Measurements from ENCODE around the gene MAPK7. TPM values are rescaled to one million over a fixed set of nuclear protein-coding genes. Genes with fewer than 3 reads are reported as not detected.
A peak's percentile ranks its signal among the peaks of the same experiment; 100 is the strongest.

The MAPK7 gene
- total RNA-seq, 1 donor from 2014 or later = 7.8 TPM

GRCh38 chr17:19369107-19369778 lies 9.1 kb upstream of the MAPK7 start:
- H3K27ac ChIP-seq (ENCODE audit: low read depth, low read length) = no peak overlapping the region
- H3K4me1 ChIP-seq (ENCODE audit: control insufficient read depth in 3 of 3, insufficient read depth in 3 of 3, low read length in 3 of 3) = peaks cover 8 to 14% (median 14%) of the 10 kb centered on the region in 3 donors

GRCh38 chr17:19369846-19370492 lies 8.3 kb upstream of the MAPK7 start:
- H3K36me3 ChIP-seq (ENCODE audit: control insufficient read depth in 3 of 3, insufficient read depth in 3 of 3, low read length in 3 of 3) = peaks cover 0 to 2% (median 0%) of the 10 kb centered on the region in 3 donors
- H3K27me3 ChIP-seq (ENCODE audit: control insufficient read depth in 3 of 3, insufficient read depth in 3 of 3, low read length in 3 of 3) = no peaks in the 10 kb centered on the region
- peak overlapping the region in 2 of 3 donors; percentile 20 to 45 for H3K9ac ChIP-seq (ENCODE audit: low read depth in 1 of 3, low read length in 3 of 3)
- no peaks in the 10 kb centered on the region for H3K9me3 ChIP-seq (ENCODE audit: control insufficient read depth in 3 of 3, low read length in 3 of 3)
- peak overlapping the region; percentile 29 for H3K27ac ChIP-seq (ENCODE audit: low read depth, low read length)
- peaks cover 8 to 14% (median 14%) of the 10 kb centered on the region in 3 donors for H3K4me1 ChIP-seq (ENCODE audit: control insufficient read depth in 3 of 3, insufficient read depth in 3 of 3, low read length in 3 of 3)
- H3K4me3 ChIP-seq (ENCODE audit: low read length in 3 of 3) = no peak overlapping the region

More at GRCh38 chr17:19369107-19369778, 9.1 kb upstream of the MAPK7 start:
- Histone ChIP-seq H3K36me3 (ENCODE audit: control insufficient read depth in 3 of 3, insufficient read depth in 3 of 3, low read length in 3 of 3) (peaks cover 0 to 2% (median 0%) of the 10 kb centered on the region in 3 donors), H3K9me3 (ENCODE audit: control insufficient read depth in 3 of 3, low read length in 3 of 3) (no peaks in the 10 kb centered on the region), H3K4me3 (ENCODE audit: low read length in 3 of 3) (no peak overlapping the region), H3K9ac (ENCODE audit: low read depth in 1 of 3, low read length in 3 of 3) (no peak overlapping the region), H3K27me3 (ENCODE audit: control insufficient read depth in 3 of 3, insufficient read depth in 3 of 3, low read length in 3 of 3) (no peaks in the 10 kb centered on the region)

- H3K4me1 ChIP-seq (ENCODE audit: control insufficient read depth in 3 of 3, insufficient read depth in 3 of 3, low read length in 3 of 3) = peaks cover 8 to 14% (median 14%) of the 10 kb centered on the region in 3 donors
- no peak overlapping the region for H3K4me3 ChIP-seq (ENCODE audit: low read length in 3 of 3)
- no peak overlapping the region for H3K27ac ChIP-seq (ENCODE audit: low read depth, low read length)
- H3K9me3 ChIP-seq (ENCODE audit: control insufficient read depth in 3 of 3, low read length in 3 of 3) = no peaks in the 10 kb centered on the region
- peak overlapping the region in 1 of 3 donors; percentile 45 for H3K9ac ChIP-seq (ENCODE audit: low read depth in 1 of 3, low read length in 3 of 3)
- H3K27me3 ChIP-seq (ENCODE audit: control insufficient read depth in 3 of 3, insufficient read depth in 3 of 3, low read length in 3 of 3) = no peaks in the 10 kb centered on the region
- H3K36me3 ChIP-seq (ENCODE audit: control insufficient read depth in 3 of 3, insufficient read depth in 3 of 3, low read length in 3 of 3) = peaks cover 0 to 2% (median 0%) of the 10 kb centered on the region in 3 donors
Observed at GRCh38 chr17:19370493-19370960, 7.8 kb upstream of the MAPK7 start.

- Histone ChIP-seq H3K9ac (ENCODE audit: low read depth in 1 of 3, low read length in 3 of 3) (no peak overlapping the region), H3K9me3 (ENCODE audit: control insufficient read depth in 3 of 3, low read length in 3 of 3) (no peaks in the 10 kb centered on the region), H3K36me3 (ENCODE audit: control insufficient read depth in 3 of 3, insufficient read depth in 3 of 3, low read length in 3 of 3) (peaks cover 0 to 2% (median 0%) of the 10 kb centered on the region in 3 donors), H3K27ac (ENCODE audit: low read depth, low read length) (no peak overlapping the region), H3K27me3 (ENCODE audit: control insufficient read depth in 3 of 3, insufficient read depth in 3 of 3, low read length in 3 of 3) (no peaks in the 10 kb centered on the region), H3K4me3 (ENCODE audit: low read length in 3 of 3) (no peak overlapping the region), H3K4me1 (ENCODE audit: control insufficient read depth in 3 of 3, insufficient read depth in 3 of 3, low read length in 3 of 3) (peaks cover 8 to 17% (median 14%) of the 10 kb centered on the region in 3 donors)
Observed at GRCh38 chr17:19371259-19372010, 6.9 kb upstream of the MAPK7 start.

GRCh38 chr17:19372011-19372370 lies 6.3 kb upstream of the MAPK7 start:
- no peaks in the 10 kb centered on the region for H3K27me3 ChIP-seq (ENCODE audit: control insufficient read depth in 3 of 3, insufficient read depth in 3 of 3, low read length in 3 of 3)
- H3K4me1 ChIP-seq (ENCODE audit: control insufficient read depth in 3 of 3, insufficient read depth in 3 of 3, low read length in 3 of 3) = peaks cover 12 to 20% (median 17%) of the 10 kb centered on the region in 3 donors
- H3K9me3 ChIP-seq (ENCODE audit: control insufficient read depth in 3 of 3, low read length in 3 of 3) = no peaks in the 10 kb centered on the region
- peaks cover 0 to 2% (median 0%) of the 10 kb centered on the region in 3 donors for H3K36me3 ChIP-seq (ENCODE audit: control insufficient read depth in 3 of 3, insufficient read depth in 3 of 3, low read length in 3 of 3)
- no peak overlapping the region for H3K4me3 ChIP-seq (ENCODE audit: low read length in 3 of 3)
- no peak overlapping the region for H3K27ac ChIP-seq (ENCODE audit: low read depth, low read length)
- H3K9ac ChIP-seq (ENCODE audit: low read depth in 1 of 3, low read length in 3 of 3) = no peak overlapping the region

GRCh38 chr17:19372439-19372838 lies 5.9 kb upstream of the MAPK7 start:
- Histone ChIP-seq H3K36me3 (ENCODE audit: control insufficient read depth in 3 of 3, insufficient read depth in 3 of 3, low read length in 3 of 3) (peaks cover 0 to 2% (median 0%) of the 10 kb centered on the region in 3 donors), H3K4me1 (ENCODE audit: control insufficient read depth in 3 of 3, insufficient read depth in 3 of 3, low read length in 3 of 3) (peaks cover 14 to 23% (median 19%) of the 10 kb centered on the region in 3 donors), H3K27ac (ENCODE audit: low read depth, low read length) (no peak overlapping the region), H3K9me3 (ENCODE audit: control insufficient read depth in 3 of 3, low read length in 3 of 3) (no peaks in the 10 kb centered on the region), H3K9ac (ENCODE audit: low read depth in 1 of 3, low read length in 3 of 3) (no peak overlapping the region), H3K4me3 (ENCODE audit: low read length in 3 of 3) (no peak overlapping the region), H3K27me3 (ENCODE audit: control insufficient read depth in 3 of 3, insufficient read depth in 3 of 3, low read length in 3 of 3) (no peaks in the 10 kb centered on the region)

GRCh38 chr17:19372866-19373504 lies 5.3 kb upstream of the MAPK7 start:
- no peaks in the 10 kb centered on the region for H3K27me3 ChIP-seq (ENCODE audit: control insufficient read depth in 3 of 3, insufficient read depth in 3 of 3, low read length in 3 of 3)
- peaks cover 0 to 2% (median 0%) of the 10 kb centered on the region in 3 donors for H3K36me3 ChIP-seq (ENCODE audit: control insufficient read depth in 3 of 3, insufficient read depth in 3 of 3, low read length in 3 of 3)
- peaks cover 14 to 23% (median 19%) of the 10 kb centered on the region in 3 donors for H3K4me1 ChIP-seq (ENCODE audit: control insufficient read depth in 3 of 3, insufficient read depth in 3 of 3, low read length in 3 of 3)
- H3K4me3 ChIP-seq (ENCODE audit: low read length in 3 of 3) = no peak overlapping the region
- no peak overlapping the region for H3K9ac ChIP-seq (ENCODE audit: low read depth in 1 of 3, low read length in 3 of 3)
- no peaks in the 10 kb centered on the region for H3K9me3 ChIP-seq (ENCODE audit: control insufficient read depth in 3 of 3, low read length in 3 of 3)
- no peak overlapping the region for H3K27ac ChIP-seq (ENCODE audit: low read depth, low read length)

- no peaks in the 10 kb centered on the region for H3K27me3 ChIP-seq (ENCODE audit: control insufficient read depth in 3 of 3, insufficient read depth in 3 of 3, low read length in 3 of 3)
- H3K4me3 ChIP-seq (ENCODE audit: low read length in 3 of 3) = no peak overlapping the region
- H3K4me1 ChIP-seq (ENCODE audit: control insufficient read depth in 3 of 3, insufficient read depth in 3 of 3, low read length in 3 of 3) = peaks cover 19 to 30% (median 24%) of the 10 kb centered on the region in 3 donors
- peaks cover 0 to 2% (median 0%) of the 10 kb centered on the region in 3 donors for H3K36me3 ChIP-seq (ENCODE audit: control insufficient read depth in 3 of 3, insufficient read depth in 3 of 3, low read length in 3 of 3)
- H3K9me3 ChIP-seq (ENCODE audit: control insufficient read depth in 3 of 3, low read length in 3 of 3) = no peaks in the 10 kb centered on the region
- no peak overlapping the region for H3K9ac ChIP-seq (ENCODE audit: low read depth in 1 of 3, low read length in 3 of 3)
- no peak overlapping the region for H3K27ac ChIP-seq (ENCODE audit: low read depth, low read length)
Observed at GRCh38 chr17:19374136-19374535, 4.2 kb upstream of the MAPK7 start.

- Histone ChIP-seq H3K36me3 (ENCODE audit: control insufficient read depth in 3 of 3, insufficient read depth in 3 of 3, low read length in 3 of 3) (peaks cover 13 to 16% (median 14%) of the 10 kb centered on the region in 3 donors), H3K4me3 (ENCODE audit: low read length in 3 of 3) (no peak overlapping the region), H3K27ac (ENCODE audit: low read depth, low read length) (no peak overlapping the region)
Observed at GRCh38 chr17:19375732-19376131, 2.6 kb upstream of the MAPK7 start.

More at GRCh38 chr17:19375732-19376131, 2.6 kb upstream of the MAPK7 start:
- H3K4me1 ChIP-seq (ENCODE audit: control insufficient read depth in 3 of 3, insufficient read depth in 3 of 3, low read length in 3 of 3) = peaks cover 17 to 27% (median 20%) of the 10 kb centered on the region in 3 donors
- no peaks in the 10 kb centered on the region for H3K9me3 ChIP-seq (ENCODE audit: control insufficient read depth in 3 of 3, low read length in 3 of 3)
- H3K27me3 ChIP-seq (ENCODE audit: control insufficient read depth in 3 of 3, insufficient read depth in 3 of 3, low read length in 3 of 3) = no peaks in the 10 kb centered on the region
- no peak overlapping the region for H3K9ac ChIP-seq (ENCODE audit: low read depth in 1 of 3, low read length in 3 of 3)
